HK-2 (cell line): Measurements from ENCODE around the gene SNCAIP.
"Not testable (repeated sequence)": the region's sequence is repeated elsewhere in the genome, so short reads cannot be mapped to it uniquely, and the experiment has no call there.

ENCODE experiments used
- DNase-seq: peaks from one replicate; pipeline ENCODE4 v3.0.0-alpha.2; 2018; ENCODE audit not compliant: unreplicated experiment

The SNCAIP gene

GRCh38 chr5:122465031-122465577 is 153.1 kb downstream of the SNCAIP start:
- DNase-seq: no peak

DNA sequence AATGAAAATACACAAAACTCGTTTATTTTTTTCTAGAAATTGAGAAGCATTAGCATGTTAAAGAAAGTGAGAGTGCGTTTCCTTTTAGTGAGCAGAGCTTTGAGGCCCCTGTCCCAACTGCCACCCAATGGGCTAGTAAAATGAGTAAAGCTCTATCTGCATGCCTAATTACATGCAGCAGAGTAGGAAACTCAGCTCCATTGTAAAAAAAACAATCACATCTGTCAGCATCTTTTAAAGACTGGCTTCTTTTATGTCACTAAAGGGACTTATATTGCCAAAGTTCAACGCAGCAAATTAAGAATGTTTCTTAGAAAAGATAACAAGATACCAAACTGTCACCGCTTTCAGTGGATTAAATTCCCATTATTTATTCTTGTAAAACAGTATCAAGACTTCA is 154.0 kb downstream of the SNCAIP start:
- DNase-seq: no peak

DNA sequence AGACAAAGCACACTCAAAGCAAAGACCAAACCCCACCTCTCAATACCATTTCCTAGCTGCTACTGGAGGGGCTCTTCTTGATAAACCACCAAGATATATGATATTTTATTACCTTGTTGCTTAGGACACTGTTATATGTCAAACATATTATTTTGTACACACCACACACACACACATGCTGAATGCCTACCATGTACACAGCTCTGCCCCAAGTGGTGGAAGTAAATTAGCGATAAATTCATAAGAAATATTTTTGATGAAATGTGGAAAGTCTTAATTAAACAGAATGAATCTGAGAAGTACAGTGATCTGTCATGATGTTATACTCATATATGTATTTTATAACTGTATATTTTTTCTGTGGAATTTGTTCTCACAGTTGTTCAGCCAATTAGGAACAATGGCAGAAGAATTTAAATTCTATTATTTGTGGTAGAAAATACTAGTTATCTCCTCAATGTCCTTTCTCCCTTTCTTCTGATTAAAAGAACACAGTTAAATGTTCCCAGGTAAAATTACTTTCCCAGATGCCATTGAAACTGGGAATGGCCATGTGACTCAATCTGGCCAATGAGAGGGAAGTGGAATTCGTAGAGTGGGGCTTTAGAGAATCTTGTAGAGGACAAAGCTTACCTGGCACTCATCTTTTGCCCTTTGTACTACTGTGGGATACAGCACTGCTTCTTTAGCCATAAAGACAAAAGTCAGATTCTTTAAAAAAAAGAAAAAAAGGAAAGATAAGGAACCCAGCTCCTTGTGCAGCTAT is 156.5 kb downstream of the SNCAIP start:
- DNase-seq: no peak

- DNase-seq: no peak
These were observed 157.4 kb downstream of the SNCAIP start for GRCh38 chr5:122469384-122469919.

DNA sequence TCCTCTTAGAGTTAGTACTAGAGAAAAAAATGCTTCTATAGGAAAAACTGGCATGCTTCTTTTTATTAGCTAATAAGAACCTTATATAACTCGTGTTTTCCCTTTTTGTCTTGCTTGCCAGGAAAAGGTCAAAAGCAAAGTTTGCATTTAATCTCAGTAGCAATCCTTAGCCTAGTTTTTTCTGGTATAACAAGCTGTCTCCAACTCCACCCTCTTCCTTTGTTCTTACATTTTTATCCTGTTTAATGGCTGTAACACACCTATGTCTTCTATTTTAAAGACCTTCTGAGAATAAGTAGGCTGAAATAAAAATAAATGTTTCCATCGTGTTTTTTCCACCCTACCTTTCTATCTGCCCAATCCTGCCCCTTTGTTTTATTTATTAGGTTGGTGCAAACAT is 158.3 kb downstream of the SNCAIP start:
- no peak for DNase-seq

GRCh38 chr5:122471031-122471751 is 159.2 kb downstream of the SNCAIP start:
- no peak for DNase-seq

DNA sequence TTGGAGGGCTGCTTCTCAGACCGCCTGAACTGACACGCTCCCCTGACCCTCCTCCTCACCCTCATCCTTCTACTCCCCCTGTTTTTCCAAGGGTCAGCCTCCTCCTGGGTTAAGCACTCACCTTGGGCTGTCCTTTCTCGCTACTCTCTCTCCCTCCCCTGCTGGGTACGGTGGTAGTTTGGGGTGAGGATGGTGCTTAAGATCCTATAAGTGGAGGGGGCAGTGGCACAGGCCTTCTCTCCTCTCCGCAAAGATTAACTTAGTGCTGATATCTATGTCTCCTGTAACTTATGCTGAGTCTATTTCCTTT is 159.7 kb downstream of the SNCAIP start:
- DNase-seq: no peak

GRCh38 chr5:122473138-122473843 is 161.3 kb downstream of the SNCAIP start:
- DNase-seq: no peak

DNA sequence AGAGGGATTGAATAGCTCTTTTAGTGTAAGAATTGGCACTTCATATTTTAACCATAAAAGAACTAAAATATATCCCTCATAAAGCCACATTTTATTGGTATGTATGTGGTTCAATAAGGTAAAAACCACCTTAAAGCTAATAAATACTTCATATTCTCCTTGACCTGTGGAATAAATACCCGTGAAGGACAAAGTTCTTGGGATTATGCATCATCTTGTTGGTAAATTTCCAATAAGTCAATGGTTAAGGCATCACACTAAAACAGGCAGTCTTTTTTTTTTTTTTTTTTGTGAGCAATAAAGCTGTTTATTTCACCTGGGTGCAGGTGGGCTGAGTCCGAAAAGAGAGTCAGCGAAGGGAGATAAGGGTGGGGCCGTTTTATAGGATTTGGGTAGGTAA is 161.9 kb downstream of the SNCAIP start:
- DNase-seq: no peak

DNA sequence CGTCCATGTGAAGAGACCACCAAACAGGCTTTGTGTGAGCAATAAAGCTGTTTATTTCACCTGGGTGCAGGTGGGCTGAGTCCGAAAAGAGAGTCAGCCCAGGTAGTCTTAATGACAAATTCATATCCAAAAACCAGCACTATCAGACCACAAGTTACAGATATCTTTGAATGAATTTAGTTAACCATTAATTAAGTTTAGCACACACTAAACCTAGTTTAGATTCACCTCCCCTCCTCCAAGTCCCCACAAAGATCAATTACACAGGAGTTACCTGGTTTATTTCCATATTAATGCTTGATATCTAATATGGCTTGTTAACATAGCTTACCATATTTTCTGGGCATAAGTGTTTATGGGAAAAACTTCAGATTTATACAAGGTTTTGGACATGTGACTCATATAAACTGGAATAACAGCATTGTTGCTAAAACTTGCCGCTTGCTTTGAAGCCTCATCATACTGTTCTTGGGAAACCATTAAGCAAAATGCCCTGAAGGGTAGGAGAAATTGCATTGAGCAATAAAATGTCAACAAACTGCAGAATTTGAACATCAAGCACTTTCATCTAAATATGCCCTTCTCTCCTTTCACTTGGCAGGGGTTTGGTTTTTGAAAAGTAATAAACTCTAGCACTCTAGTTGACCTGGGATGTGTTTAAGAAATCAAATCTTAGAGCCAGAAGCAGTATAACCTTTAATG is 166.9 kb downstream of the SNCAIP start:
- no peak for DNase-seq

DNA sequence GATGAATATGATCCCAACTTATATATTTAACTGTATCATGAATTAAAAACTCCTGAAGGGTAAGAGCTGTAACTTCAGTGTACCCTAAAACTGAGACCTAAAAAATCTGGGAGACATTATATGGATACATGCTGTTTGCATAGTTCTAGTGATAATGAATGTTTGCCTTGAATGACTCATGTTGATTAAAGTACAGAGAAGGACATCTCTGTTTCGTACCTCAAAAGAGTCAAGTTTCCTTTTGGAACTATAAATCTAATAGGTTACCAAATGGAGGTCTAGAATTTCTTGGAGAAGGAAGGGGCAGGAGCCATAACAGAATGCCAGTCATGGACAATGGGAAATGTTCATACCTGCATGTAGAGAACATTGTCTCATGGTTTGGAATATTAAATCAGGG is 168.1 kb downstream of the SNCAIP start:
- DNase-seq: no peak

DNA sequence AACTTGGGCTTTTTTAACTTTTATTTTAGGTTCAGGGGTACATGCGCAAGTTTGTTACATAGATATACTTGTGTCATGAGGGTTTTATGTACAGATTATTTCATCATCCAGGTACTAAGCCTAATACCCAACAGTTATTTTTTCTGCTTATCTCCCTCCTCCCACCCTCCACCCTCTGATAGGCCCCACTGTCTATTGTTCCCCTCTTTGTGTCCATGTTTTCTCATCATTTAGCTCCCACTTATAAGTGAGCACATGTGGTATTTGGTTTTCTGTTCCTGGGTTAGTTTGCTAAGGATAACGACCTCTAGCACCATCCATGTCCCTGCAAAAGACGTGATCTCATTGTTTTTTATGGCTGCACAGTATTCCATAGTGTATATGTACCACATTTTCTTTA is 172.1 kb downstream of the SNCAIP start:
- no peak for DNase-seq

GRCh38 chr5:122485226-122485625 is 173.2 kb downstream of the SNCAIP start:
- no peak for DNase-seq

- not testable (repeated sequence) for DNase-seq
These were observed 174.6 kb downstream of the SNCAIP start for GRCh38 chr5:122486616-122487015.

DNA sequence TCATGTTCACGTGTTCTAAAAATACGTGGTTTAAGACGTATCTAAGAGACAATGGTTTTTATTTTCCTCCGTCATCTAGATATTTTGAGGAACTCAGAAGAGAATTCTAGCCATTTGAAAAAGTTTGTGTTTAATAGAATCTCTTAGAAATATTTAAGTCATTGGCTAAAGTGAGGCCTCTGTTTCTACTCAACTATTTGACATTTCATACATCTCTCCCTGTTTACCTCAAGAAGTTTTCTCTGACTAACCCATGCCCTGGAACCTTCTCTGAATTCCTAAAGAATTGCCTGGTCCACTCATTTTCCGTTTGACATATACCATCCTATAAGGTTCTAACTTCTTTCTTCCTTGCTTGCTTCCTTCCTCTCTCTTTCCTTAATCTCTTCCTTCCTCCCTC is 178.7 kb downstream of the SNCAIP start:
- no peak for DNase-seq

DNA sequence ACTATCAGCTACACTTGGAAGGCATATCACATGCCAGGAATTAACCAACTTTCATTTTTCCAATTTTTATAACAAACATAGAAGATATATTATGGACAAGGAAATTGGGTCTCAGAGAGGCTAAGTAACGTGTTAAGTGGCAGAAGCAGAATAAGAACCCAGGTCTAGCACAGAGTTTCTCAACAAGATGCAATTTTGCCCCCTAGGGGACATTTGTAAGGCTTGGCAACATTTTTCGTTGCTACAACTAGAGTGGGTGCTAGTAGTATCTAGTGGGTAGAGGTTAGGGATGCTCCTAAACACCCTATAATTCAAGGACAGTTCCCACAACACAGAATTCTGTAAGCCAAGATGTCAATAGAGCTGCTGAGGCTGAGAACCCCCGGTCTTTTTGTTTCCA is 180.6 kb downstream of the SNCAIP start:
- no peak for DNase-seq

- DNase-seq: no peak
These were observed 181.3 kb downstream of the SNCAIP start for GRCh38 chr5:122493091-122494021.

GRCh38 chr5:122494109-122494508 is 182.1 kb downstream of the SNCAIP start:
- no peak for DNase-seq

GRCh38 chr5:122498163-122498562 is 186.1 kb downstream of the SNCAIP start:
- no peak for DNase-seq

DNA sequence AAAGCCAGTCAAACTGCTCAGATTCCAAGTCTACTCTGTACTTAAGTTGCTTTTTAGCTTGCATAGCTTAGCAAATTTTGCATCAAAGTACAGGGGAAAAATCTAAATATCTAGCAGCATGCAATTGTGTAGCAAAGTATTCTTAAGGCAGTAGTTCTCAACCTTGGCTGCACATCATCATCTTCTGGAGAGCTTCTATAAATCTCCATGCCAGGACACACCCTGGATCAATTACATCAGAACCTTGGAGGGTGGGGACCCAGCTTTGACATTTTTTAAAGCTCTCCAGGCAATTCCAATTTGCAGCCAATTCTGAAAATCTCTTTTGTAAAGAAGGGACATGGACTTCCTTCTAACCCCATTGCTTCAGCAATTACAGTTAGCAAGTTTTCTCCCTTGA is 187.5 kb downstream of the SNCAIP start:
- no peak for DNase-seq
